GM18909 (cell line): ENCODE data around the gene DCST2.

Experiments used
- ATAC-seq: cut with Tn5 transposase; IDR thresholded peaks from one replicate; pipeline ENCODE4 v1.9.1; 2021; ENCODE audit warnings: mild to moderate bottlenecking; ENCODE audit not compliant: unreplicated experiment, poor library complexity

The DCST2 gene

DNA sequence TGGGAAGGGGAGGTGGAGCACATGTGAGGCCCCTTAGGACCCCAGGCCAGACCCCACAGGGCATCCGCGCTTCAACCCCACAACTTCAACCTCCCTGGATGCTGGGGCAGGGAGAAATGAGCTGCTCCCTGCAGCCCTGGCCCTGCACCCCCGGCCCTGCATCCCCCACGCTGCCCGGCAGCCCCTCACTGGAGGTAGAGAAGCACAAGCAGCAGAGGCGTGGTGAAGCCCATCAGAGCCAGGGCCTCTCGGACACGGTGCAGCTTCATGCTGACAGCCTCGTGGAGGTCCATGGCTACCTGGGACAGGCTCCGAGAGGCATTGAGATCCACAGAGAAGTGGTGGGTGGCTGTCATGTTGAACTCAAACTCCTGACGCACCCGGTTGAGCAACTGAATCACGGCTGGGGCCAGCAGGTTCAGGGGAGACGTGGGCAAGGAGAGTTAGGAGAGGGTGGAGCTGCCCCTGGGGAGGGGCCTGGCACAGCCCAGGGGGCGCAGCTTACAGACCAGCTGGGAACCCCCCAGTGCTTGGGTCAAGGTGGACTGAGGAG is 3.3 kb downstream of the DCST2 start:
- ATAC-seq: no peak

DNA sequence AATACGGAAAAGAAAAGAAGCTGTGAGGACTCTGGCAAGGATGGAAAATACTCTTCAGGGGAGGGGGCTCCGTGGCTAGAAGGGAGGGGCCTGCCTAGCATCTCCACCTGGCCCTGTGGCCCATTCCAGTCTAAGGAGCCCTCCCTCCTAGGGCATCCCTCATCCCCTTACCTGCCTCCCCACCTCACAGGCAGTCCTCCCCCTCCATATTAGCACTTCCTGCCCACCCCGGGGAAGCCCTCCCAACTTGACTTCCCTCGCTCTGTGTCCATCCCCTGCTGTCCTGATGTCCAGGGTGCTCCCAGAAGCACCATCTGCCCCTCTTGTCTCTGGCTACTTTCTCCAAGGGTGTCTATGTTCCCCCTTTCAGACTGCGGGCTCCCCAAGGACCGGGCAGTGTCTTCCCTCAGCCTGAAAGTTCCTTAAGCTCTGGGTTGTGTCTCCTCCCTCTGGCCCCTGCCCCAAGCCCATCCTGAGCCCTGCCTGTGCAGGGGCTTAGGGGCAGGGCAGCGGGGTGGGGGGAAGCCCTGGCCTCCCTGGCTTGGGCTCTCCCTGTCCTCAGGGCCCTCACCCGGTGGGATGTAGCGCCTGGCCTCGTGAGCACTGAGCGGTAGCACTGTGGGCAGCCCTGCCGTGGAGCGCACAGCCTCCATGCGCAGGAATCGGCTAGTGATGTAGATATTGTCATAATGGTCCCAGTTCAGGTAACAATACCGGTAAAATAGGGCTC is 3.9 kb downstream of the DCST2 start:
- no peak for ATAC-seq

DNA sequence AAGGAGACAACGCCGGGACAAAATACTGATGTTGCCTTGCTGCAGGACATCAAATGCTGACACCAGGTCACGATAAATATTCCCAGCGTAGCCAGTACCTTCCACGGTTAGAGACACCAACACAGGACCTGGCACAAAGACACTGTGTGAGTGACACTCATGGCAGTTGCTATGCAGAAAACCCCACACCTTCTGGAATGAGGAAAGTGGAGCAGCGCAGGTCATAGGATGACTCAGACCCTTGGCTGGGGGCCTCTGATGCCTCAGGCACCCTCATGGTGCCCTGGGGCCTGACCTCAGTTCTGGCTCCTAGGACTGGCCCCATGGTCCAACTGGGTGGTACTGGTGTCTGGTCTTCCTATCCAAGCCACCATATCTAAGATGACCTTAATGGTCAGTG is 7.0 kb downstream of the DCST2 start:
- no peak for ATAC-seq

DNA sequence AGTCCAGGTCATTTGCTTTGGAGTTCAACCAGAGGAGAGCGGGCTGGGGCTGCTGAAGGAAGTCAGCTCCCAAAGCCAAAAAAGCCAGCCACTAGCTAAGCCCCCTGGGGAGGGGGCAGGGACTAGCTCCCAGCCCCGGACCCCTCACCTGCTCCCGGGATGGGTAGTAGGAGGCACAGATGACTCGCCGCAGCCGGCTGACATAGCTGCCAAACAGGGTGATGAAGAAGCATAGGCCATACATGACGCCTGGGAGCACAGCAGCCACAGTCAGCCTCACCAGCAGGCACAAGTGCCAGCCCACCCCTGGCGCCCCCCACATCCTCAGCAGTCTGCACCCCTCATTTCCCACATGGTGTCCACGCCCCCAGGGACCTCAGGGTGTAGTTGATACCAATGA is 7.4 kb downstream of the DCST2 start:
- no peak for ATAC-seq

DNA sequence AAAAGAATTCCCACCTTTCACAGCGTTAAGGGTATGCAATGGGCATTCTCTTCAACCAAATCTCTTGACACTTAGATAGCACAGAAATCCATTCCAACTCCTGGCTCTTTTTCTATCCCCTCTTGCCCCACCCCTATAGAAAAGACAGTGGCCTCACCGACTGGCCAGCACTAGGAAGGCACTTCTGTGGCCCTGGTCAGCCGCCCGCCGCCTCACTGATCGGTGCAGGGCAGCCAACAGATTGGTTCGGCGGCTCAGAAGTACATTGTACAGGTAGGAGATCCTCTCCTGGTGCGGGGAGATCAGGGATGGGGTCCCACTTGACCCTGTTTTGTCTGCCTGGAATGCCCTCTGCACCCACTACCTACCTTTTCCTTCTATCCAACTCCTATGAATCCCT is 9.3 kb downstream of the DCST2 start:
- ATAC-seq: no peak

DNA sequence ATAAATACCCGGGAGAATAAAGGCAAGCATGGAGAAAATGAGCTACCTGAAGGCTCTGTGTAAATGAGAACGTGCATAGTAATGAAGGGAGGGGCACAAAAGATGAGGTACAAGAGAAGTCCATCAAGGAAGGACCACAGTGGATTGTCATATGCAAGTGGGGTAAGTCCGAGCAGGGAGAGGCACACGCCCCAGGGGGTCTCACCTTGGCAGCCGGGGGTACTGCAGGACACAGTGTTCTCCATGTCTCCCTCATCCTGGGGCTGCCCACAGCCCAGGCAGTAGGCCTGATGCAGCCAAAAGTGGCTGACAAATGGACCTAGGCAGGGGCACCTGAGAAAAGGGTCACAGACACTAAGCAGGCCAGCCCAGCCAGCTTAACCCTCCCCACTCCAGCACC is 10.0 kb downstream of the DCST2 start:
- ATAC-seq: no peak

DNA sequence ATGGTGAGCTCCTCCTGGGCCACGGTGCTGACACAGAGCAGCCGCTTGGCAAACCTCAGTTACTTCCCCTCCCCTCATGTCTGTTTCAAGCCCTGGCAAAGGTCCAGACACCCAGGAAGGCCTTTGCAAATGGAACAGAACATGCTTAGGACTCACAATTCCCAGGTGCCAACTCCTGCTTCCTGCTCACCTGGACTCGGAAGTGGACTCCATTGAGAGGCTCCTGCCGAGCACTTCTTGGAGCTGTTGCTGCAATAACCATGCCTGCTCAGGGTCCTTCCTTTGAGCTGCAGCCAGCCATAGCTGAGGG is 10.7 kb downstream of the DCST2 start:
- no peak for ATAC-seq

DNA sequence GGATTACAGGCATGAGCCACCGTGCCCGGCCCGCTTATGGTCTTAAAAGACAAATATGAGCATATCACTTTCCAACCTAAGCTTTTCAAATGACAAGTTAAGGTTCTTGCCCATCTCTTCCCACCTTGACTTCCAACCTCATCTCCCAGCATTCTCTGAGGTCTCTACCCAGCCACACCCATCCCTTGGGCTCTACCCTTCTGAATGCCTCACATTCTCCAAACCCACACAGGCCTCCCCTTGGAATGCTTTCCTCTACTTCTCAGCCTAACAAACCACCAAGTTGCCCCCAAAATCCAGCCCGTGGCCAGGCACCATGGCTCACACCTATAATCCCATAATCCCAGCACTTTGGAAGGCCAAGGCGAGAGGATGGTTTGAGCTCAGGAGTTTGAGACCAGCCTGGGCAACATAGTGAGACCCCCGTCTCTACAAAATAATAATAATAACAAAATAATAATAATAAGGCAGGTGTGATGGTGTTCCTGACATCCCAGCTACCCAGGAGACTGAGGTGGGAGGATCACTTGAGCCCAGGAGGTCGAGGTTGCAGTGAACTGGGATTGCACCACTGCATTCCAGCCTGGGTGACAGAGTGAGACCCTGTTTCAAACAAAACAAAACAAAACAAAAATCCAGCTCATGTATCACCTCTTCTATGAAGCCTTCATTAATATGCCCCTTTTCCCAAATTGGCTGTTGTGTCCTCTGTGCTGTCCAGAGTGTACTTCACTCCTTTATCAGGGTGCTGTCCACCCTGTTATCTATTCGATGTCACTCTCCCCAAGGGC is 11.2 kb downstream of the DCST2 start:
- ATAC-seq: no peak

DNA sequence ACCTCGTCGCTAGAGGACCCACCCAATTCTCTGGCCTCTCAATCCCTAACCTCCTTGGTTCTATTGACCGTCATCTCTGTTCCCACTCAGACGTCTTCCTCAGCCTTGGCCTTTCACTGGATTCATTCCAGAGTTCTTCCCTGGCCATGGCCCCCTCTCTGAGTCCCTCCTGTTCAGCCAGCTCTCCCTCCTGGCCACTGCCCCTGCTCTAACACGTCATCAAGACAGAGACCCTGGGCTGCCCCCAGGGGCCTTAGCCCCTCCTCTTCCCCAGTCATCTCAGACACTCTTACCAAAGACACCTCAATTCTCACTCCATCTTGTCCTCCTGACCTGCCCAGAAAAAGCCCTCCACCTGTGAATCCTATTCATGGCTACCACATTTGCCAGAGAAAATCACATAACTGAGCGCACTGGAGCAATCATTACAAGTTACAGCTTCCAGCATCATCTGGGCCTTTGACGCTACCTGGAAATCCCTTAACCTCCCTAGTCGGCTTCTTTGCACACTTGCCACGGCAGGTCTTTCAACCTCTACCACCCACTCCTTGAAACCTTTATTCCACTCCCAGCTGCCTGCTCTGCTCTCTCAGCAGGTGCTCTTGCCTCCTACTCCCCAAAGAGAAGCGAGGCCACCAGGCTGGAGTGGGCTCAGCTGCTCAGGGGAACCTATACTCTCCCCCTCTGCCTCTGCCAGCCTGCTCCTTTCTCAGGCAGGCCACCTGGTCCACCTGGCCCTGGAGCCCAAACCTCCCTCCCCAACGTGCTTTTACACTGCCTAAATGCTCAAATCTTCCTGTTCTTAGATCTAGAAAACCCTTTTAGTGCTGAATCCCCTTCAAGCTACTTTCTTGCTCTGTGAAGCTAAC is 14.0 kb downstream of the DCST2 start:
- ATAC-seq: no peak

DNA sequence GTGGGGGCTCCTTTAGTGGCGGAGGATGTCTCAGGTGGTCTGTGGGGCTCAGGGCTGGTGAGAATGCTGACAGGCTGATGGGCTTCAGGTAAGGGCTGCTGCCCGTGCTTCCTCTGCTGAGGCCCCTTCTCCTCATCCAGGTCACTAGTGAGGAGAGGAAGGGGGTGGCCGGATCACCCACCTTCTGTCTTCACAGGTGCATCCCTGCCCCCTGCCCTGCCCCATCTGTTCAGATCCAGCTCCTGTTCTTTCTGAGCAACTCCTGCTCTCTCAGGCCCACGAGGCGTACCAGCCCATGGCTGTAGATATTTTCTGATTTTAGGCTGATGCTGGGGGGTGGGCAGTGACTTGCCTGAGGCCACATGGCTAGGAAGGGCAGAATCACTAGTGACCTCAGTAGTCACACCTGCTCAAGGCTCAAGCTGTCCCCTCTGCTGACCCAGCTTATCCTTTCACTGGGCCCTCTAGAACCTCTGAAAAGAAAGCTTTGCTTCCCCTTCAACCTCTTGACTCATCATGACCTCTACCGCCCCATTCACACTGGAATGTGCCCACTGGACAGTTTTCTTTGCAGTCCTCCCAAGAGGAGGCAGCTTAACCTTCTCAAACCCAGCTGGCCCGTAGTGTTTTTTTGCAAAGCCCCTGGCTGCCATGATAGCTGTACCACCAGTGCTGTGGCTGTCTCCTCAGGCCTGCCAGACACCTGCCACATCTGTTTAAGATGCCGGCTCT is 14.8 kb downstream of the DCST2 start:
- no peak for ATAC-seq

DNA sequence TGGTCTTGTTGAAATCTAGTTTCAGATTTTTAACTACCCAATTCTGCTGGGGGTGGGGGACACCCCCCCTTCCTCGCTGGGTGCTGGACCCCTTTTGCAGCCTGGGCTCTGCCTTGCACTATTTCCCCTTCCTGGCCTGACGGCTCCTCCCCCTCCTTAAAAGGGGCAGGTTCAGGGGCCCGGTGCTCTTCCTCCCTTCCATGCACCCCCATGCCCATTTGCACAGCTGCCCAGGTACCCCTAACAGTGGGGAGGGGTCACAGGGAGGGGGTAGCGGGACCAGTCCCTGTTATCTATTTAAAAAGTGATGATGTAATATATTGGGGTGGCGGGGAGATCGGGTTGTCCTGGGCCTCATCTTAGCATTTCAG is 15.7 kb downstream of the DCST2 start:
- no peak for ATAC-seq

- peak; percentile 76 for ATAC-seq
Measured at GRCh38 chr1:155017041-155017945, 16.3 kb downstream of the DCST2 start.

DNA sequence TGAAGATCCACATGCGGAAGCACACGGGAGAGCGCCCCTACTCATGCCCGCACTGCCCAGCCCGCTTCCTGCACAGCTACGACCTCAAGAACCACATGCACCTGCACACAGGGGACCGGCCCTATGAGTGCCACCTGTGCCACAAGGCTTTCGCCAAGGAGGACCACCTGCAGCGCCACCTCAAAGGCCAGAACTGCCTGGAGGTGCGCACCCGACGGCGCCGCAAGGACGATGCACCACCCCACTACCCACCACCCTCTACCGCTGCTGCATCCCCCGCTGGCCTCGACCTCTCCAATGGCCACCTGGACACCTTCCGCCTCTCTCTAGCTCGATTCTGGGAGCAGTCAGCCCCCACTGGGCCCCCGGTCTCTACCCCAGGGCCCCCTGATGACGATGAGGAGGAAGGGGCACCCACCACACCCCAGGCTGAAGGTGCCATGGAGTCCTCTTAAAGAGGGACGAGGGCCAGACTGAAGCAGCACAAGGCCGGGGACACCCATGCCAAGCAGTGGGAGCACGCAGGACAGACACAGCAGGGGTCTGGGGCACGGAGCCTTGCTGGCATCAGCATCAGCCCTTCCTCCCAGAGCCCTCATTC is 17.2 kb downstream of the DCST2 start:
- ATAC-seq: no peak

- ATAC-seq: no peak
Measured at GRCh38 chr1:155015527-155016230, 17.9 kb downstream of the DCST2 start.

- ATAC-seq: no peak
Measured at GRCh38 chr1:155014709-155015508, 18.7 kb downstream of the DCST2 start.

- ATAC-seq: no peak
Measured at GRCh38 chr1:155013632-155014031, 19.9 kb downstream of the DCST2 start.

DNA sequence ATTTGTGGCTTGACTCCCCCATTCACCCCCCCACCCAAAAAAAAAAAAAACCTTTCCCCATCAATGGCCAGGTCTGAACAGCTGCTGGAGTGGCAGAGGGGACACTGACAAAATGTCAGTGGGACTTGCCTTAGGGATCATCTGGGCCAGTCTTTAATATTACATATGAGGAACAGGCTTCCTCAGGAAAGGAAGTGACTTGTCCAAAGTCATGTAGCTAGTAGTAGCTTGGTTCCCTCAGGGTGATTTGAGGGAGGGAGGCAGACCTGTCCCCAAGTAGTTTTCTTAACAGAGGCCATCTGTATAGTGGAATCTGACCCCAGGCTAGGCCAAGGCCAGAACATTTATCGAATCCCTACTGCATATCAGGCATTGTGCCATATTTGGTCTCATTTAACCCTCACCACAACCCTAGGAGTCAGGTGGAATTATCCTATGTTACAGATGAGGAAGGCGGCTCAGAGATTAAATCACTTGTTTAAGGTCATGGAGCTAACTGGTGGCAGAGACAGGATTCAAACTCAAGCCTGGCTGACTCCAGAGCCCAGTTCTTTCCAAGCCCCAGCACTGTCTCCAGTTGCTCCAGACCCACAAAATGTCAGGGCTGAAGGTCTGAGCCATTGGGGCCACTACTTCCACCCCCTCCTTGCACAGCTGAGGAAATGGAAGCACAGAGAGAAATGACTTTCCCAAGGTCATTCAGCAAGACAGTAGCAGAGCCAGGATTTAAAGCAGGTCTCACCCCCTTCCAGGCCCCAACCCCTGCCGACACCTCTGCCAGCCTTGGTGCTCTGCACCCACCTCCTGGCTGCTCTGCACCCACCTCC is 20.6 kb downstream of the DCST2 start:
- no peak for ATAC-seq
